Measurements from ENCODE around the gene CIZ1.

CIZ1 gene

GRCh38 chr9:128161215-128161902 lies 30.0 kb downstream of the CIZ1 start:
- no peak for DNase-seq

GRCh38 chr9:128160603-128160987 lies 30.8 kb downstream of the CIZ1 start:
- peak; percentile 57 for DNase-seq

GRCh38 chr9:128159784-128160602 lies 31.4 kb downstream of the CIZ1 start, which contains the start of gene BBLN:
Gene BBLN, plus strand, starts transcription at chr9:128160265. Its CDS starts 143 bp downstream, at chr9:128160408.
- peak; percentile 96 for DNase-seq

GRCh38 chr9:128159522-128159783 lies 31.9 kb downstream of the CIZ1 start:
- peak; percentile 16 for DNase-seq

- no peak for DNase-seq
Observed at GRCh38 chr9:128155736-128156500, 35.5 kb downstream of the CIZ1 start.

- no peak for DNase-seq
Observed at GRCh38 chr9:128153947-128154695, 37.3 kb downstream of the CIZ1 start.

GRCh38 chr9:128153060-128153946 lies 38.1 kb downstream of the CIZ1 start:
- no peak for DNase-seq

- DNase-seq, result no peak
Observed at GRCh38 chr9:128152133-128153059, 39.0 kb downstream of the CIZ1 start.

- no peak for DNase-seq
Observed at GRCh38 chr9:128151309-128152132, 39.9 kb downstream of the CIZ1 start.

GRCh38 chr9:128150594-128151308 lies 40.6 kb downstream of the CIZ1 start:
- no peak for DNase-seq

- no peak for DNase-seq
Observed at GRCh38 chr9:128149951-128150593, 41.3 kb downstream of the CIZ1 start.

GRCh38 chr9:128149001-128149701 lies 42.2 kb downstream of the CIZ1 start, which contains the start of gene LCN2:
Gene LCN2, plus strand, starts transcription at chr9:128149453. Its CDS starts 73 bp downstream, at chr9:128149526.
- DNase-seq, result no peak

- no peak for DNase-seq
Observed at GRCh38 chr9:128148509-128149000, 42.8 kb downstream of the CIZ1 start.

GRCh38 chr9:128146591-128147120 lies 44.7 kb downstream of the CIZ1 start:
- no peak for DNase-seq

GRCh38 chr9:128145951-128146351 lies 45.4 kb downstream of the CIZ1 start:
- DNase-seq, result no peak

GRCh38 chr9:128145536-128145935 lies 45.8 kb downstream of the CIZ1 start:
- DNase-seq, result no peak

Measured in stimulated activated CD4-positive, alpha-beta T cell treated with anti-CD3 and anti-CD28 coated beads, Interleukin-12 subunit alpha, Interleukin-12 subunit beta, amount 100 ng/mL, for 4 hours (primary cell).